ENCODE results near the gene G2E3.

The G2E3 gene

DNA sequence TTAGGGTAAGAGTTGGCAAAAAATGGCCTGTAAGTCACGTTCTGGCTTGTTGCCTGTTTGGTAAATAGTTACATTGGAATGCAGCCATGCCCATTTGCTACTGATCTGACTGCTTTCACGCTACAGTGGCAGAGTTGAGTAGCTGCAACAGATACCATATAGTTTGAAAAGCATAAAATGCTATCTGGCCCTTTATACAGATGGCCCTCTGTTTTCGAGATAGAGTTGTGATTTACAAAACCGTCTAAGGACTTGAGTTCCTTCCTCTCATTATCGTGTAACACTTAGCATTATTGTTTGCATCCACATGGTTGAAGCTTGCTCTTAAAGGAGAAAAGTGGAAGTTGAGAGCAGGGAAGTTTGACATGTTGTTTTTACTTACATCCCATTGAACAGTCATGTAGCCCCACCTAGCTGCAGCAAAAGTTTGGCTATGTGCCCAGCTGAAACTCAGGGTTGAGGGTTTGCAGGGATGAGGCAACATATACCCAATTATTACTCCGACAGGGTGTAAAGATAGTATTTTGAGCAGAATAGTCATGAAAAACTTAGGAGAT, 51.9 kb downstream of the G2E3 start:
- no peaks in the 10 kb centered on the region for H3K36me3 ChIP-seq (ENCODE audit: control insufficient read depth, insufficient read depth, low read length)
- no peaks in the 10 kb centered on the region for H3K27me3 ChIP-seq (replicated peaks; ENCODE audit: control insufficient read depth, insufficient read depth, low read length)
- H3K4me3 ChIP-seq (replicated peaks; ENCODE audit: low read depth, low read length): no peak overlapping the region
- no peak for DNase-seq (ENCODE audit: extremely low read depth, insufficient read length)
- TF ChIP-seq, protein P1, sequence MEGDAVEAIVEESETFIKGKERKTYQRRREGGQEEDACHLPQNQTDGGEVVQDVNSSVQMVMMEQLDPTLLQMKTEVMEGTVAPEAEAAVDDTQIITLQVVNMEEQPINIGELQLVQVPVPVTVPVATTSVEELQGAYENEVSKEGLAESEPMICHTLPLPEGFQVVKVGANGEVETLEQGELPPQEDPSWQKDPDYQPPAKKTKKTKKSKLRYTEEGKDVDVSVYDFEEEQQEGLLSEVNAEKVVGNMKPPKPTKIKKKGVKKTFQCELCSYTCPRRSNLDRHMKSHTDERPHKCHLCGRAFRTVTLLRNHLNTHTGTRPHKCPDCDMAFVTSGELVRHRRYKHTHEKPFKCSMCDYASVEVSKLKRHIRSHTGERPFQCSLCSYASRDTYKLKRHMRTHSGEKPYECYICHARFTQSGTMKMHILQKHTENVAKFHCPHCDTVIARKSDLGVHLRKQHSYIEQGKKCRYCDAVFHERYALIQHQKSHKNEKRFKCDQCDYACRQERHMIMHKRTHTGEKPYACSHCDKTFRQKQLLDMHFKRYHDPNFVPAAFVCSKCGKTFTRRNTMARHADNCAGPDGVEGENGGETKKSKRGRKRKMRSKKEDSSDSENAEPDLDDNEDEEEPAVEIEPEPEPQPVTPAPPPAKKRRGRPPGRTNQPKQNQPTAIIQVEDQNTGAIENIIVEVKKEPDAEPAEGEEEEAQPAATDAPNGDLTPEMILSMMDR (IDR thresholded peaks at IDR 0.05; ENCODE audit: insufficient read depth, low read length, poor library complexity, severe bottlenecking): no peak

GRCh38 chr14:30614155-30614554, 55.2 kb downstream of the G2E3 start:
- TF ChIP-seq, protein P1 (IDR thresholded peaks at IDR 0.05; ENCODE audit: insufficient read depth, low read length, poor library complexity, severe bottlenecking): no peak
- no peak overlapping the region for H3K4me3 ChIP-seq (replicated peaks; ENCODE audit: low read depth, low read length)
- no peaks in the 10 kb centered on the region for H3K27me3 ChIP-seq (replicated peaks; ENCODE audit: control insufficient read depth, insufficient read depth, low read length)
- DNase-seq (ENCODE audit: extremely low read depth, insufficient read length): no peak
- no peaks in the 10 kb centered on the region for H3K36me3 ChIP-seq (ENCODE audit: control insufficient read depth, insufficient read depth, low read length)

DNA sequence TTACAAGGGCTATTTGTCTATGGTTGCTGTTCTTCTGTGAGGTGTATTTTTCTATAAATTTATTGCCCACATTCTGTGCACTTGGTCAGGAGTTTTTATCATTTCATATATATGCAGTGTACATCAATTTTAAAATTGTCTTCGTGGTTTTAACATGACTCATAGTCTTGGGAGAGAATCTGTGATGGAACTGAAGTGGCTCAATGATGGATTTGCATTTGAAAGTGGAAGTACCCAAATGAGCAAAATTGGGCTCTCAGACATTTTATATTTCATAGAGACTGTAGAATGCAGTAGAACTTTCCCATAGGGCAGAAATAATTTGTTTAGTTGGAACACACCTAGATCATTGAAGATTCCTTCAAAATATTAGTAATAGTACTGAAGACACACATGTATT, 61.2 kb downstream of the G2E3 start:
- Histone ChIP-seq H3K27me3 (replicated peaks; ENCODE audit: control insufficient read depth, insufficient read depth, low read length) (no peaks in the 10 kb centered on the region), H3K36me3 (ENCODE audit: control insufficient read depth, insufficient read depth, low read length) (no peaks in the 10 kb centered on the region), H3K4me3 (replicated peaks; ENCODE audit: low read depth, low read length) (no peak overlapping the region)
- TF ChIP-seq, protein P1 (IDR thresholded peaks at IDR 0.05; ENCODE audit: insufficient read depth, low read length, poor library complexity, severe bottlenecking): no peak
- DNase-seq (ENCODE audit: extremely low read depth, insufficient read length): peak; percentile 29

DNA sequence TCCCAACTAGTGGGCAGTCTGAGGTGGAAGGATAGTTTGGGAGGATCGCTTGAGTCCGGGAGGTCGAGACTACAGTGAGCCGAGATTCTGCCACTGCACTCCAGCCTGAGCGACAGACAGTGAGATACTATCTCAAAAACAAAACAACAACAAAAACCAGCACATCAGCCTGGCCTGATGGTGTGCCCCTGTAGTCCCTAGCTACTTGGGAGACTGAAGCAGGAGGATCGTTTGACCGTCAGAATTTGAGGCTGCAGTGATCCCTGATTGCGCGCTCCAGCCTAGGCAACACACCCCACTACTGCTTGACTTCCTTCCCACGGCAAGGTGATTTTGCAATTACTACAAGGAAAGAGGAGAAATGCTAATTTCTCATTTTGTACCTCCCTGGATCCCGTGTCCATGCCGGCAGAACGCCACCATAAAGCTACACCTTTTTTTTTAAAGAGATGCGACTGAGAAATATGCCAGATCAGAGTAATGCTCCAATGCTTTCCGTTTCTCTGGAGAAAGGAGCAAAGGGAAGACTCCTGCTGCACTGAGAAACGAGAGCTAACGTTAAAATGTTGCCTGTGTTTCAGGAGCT, 62.5 kb downstream of the G2E3 start:
- H3K27me3 ChIP-seq (replicated peaks; ENCODE audit: control insufficient read depth, insufficient read depth, low read length): no peaks in the 10 kb centered on the region
- peak overlapping the region; percentile 91 for H3K4me3 ChIP-seq (replicated peaks; ENCODE audit: low read depth, low read length)
- TF ChIP-seq, protein P1 (IDR thresholded peaks at IDR 0.05; ENCODE audit: insufficient read depth, low read length, poor library complexity, severe bottlenecking): no peak
- H3K36me3 ChIP-seq (ENCODE audit: control insufficient read depth, insufficient read depth, low read length): peaks cover 2% of the 10 kb centered on the region; the same call in 1 of the 2 replicates
- peak; percentile 20 for DNase-seq (ENCODE audit: extremely low read depth, insufficient read length)

DNA sequence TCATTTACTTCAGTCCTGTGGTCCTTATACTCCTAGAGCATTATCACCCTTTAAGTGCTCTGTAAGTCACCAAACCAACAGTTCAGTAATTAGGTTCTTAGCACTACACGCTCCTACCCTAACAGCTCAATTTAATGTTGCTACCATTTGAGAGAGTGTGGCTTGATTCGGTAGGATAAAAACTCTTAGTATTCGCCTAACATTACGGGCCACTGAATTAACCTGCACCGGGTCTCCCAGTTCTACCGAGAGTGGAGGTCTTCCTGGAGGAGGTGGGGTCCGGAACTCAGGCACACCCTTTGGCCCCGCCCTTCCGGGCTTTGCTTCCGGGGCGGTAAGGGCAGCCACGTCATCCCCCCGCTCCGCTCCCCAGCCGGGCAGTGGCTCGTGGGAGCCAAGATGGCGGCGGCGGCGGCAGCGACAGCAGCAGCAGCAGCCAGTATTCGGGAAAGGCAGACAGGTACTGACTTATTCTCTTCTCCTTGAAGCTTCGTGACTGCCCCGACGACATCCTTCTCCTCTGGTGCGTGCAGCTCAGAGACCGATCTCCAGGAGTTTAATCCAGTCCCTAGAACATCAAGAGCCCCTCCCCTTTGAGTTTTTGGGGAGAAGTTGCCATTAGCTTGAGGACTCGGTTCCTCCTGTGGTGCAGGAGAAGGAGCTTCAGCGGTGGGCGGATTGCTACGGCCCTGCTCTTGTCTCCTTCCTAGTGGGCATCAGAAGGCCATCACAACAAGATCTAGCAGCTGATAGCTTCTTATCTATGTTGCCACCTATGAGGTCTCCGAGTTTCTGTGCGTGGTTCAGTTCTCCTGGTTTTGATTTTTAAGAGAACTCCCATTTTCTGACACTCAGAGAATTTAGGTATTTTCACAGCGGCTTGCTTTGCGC, 63.2 kb downstream of the G2E3 start, which contains the start of gene SCFD1:
SCFD1 (plus strand) TSS at position 380 of the 891 bp plus-strand sequence; CDS start at position 400, 20 bp downstream.
- H3K27me3 ChIP-seq (replicated peaks; ENCODE audit: control insufficient read depth, insufficient read depth, low read length): no peaks in the 10 kb centered on the region
- peak; percentile 92 for DNase-seq (ENCODE audit: extremely low read depth, insufficient read length)
- H3K4me3 ChIP-seq (replicated peaks; ENCODE audit: low read depth, low read length): peak within 1 kb of the TSS; percentile 91
- TF ChIP-seq, protein P1 (IDR thresholded peaks at IDR 0.05; ENCODE audit: insufficient read depth, low read length, poor library complexity, severe bottlenecking): no peak
- peaks cover 3% of the 10 kb centered on the region; the same call in 1 of the 2 replicates for H3K36me3 ChIP-seq (ENCODE audit: control insufficient read depth, insufficient read depth, low read length)

Measured in GM06990 (cell line).